H1 (cell line): Measurements from ENCODE around the gene SURF1. TPM values are rescaled to one million over a fixed set of nuclear protein-coding genes. Genes with fewer than 3 reads are reported as not detected.

Source experiments
- CTCF ChIA-PET: fragments of 300-600 bp; sonication (Branson Sonifier 250); formaldehyde crosslinking; loops from one replicate; lab custom pipeline; 2021; ENCODE audit not compliant: partially characterized antibody; lab: Charles Lee
- POLR2A ChIA-PET: fragments of 300-600 bp; sonication (Branson Sonifier 250); formaldehyde crosslinking; loops from one replicate; lab custom pipeline; 2021; ENCODE audit warnings: inconsistent platforms; ENCODE audit not compliant: partially characterized antibody; lab: Charles Lee
- DNase-seq, 2 experiments: peaks; one replicate each; pipeline versions ENCODE4 v3.0.0 to v3.0.0-alpha.2; 2010 to 2022; ENCODE audit warnings: low spot score in 2 of 2, low read depth in 1 of 2, mixed read lengths in 1 of 2
- FAIRE-seq: peaks from 2 replicates; lab custom pipeline; 2011; peaks lifted over from hg19 to GRCh38; lab: Jason Lieb, UNC
- H2AFZ ChIP-seq: 2 replicates; pipeline ENCODE4 v1.8.1; 2012; ENCODE audit warnings: low read length, inconsistent platforms
- H2AK5ac ChIP-seq: 2 replicates; pipeline ENCODE4 v1.6.1; 2013; ENCODE audit warnings: low read depth, low read length
- H2BK120ac ChIP-seq: replicated peaks from 2 replicates; pipeline ENCODE3; 2013; ENCODE audit warnings: low read depth, low read length, inconsistent platforms
- H2BK12ac ChIP-seq: 2 replicates; pipeline ENCODE4 v1.6.1; 2013; ENCODE audit warnings: low read depth, low read length
- H2BK15ac ChIP-seq: 2 replicates; pipeline ENCODE4 v1.6.1; 2013; ENCODE audit warnings: low read length
- H2BK20ac ChIP-seq: 2 replicates; pipeline ENCODE4 v1.6.1; 2013; ENCODE audit warnings: low read length
- H2BK5ac ChIP-seq: 2 replicates; pipeline ENCODE4 v1.6.1; 2013; ENCODE audit warnings: low read depth, low read length
- H3K14ac ChIP-seq: 2 replicates; pipeline ENCODE4 v1.6.1; 2013; ENCODE audit warnings: inconsistent platforms; ENCODE audit not compliant: insufficient read length
- H3K18ac ChIP-seq: 2 replicates; pipeline ENCODE4 v1.6.1; 2013; ENCODE audit warnings: low read length; ENCODE audit errors: extremely low read depth
- H3K23ac ChIP-seq: 2 replicates; pipeline ENCODE4 v1.6.1; 2013; ENCODE audit warnings: inconsistent platforms; ENCODE audit not compliant: insufficient read length
- H3K23me2 ChIP-seq: 2 replicates; pipeline ENCODE4 v1.6.1; 2013; ENCODE audit warnings: low read depth, low read length
- H3K27ac ChIP-seq: 2 replicates; pipeline ENCODE4 v1.6.1; 2011; ENCODE audit warnings: low read depth, low read length, inconsistent platforms
- H3K27me3 ChIP-seq, 4 experiments: replicated peaks in 1 of 4; 1 replicate in 1 of 4; 2 replicates in 3 of 4; pipeline versions ENCODE4 v1.6.1 to v1.8.1; 2011 to 2013; ENCODE audit warnings: low read length in 3 of 4, mild to moderate bottlenecking in 3 of 4, inconsistent platforms in 2 of 4, mixed read lengths in 2 of 4, moderate library complexity in 1 of 4; ENCODE audit not compliant: control insufficient read depth in 3 of 4, insufficient read depth in 3 of 4; ENCODE audit errors: extremely low read depth in 1 of 4
- H3K36me3 ChIP-seq, 4 experiments: 2 replicates each; pipeline versions ENCODE4 v1.6.1 to v1.8.1; 2011 to 2013; ENCODE audit warnings: mild to moderate bottlenecking in 4 of 4, low read length in 3 of 4, moderate library complexity in 2 of 4, control low read depth in 1 of 4, inconsistent platforms in 1 of 4; ENCODE audit not compliant: insufficient read depth in 4 of 4, control insufficient read depth in 2 of 4
- H3K4ac ChIP-seq: replicated peaks from 2 replicates; pipeline ENCODE3; 2013; ENCODE audit warnings: low read length, low read depth, mixed read lengths, inconsistent platforms; ENCODE audit not compliant: insufficient read length
- H3K4me1 ChIP-seq, 4 experiments: replicated peaks in 1 of 4; 1 replicate in 1 of 4; 2 replicates in 3 of 4; pipeline versions ENCODE4 v1.6.1 to v1.8.1; 2011 to 2013; ENCODE audit warnings: low read length in 3 of 4, inconsistent platforms in 2 of 4, mixed read lengths in 1 of 4; ENCODE audit not compliant: insufficient read depth in 4 of 4, control insufficient read depth in 3 of 4
- H3K4me2 ChIP-seq, 2 experiments: 2 replicates each; pipeline versions ENCODE4 v1.6.1 to v1.8.1; 2011 to 2013; ENCODE audit warnings: low read depth in 2 of 2, low read length in 2 of 2, control low read depth in 1 of 2, inconsistent platforms in 1 of 2, mild to moderate bottlenecking in 1 of 2; ENCODE audit not compliant: insufficient read depth in 1 of 2
- H3K4me3 ChIP-seq, 4 experiments: fragments of 200-600, 300-600 bp in 1 of 4; sonication (generic), shearing (Covaris generic), sonication (Bioruptor Twin) in 1 of 4; 2 replicates each; pipeline versions ENCODE4 v1.5.1 to v1.8.1; 2011 to 2016; ENCODE audit warnings: low read length in 4 of 4, low read depth in 3 of 4, control low read depth in 2 of 4, inconsistent platforms in 2 of 4, mild to moderate bottlenecking in 2 of 4, mixed read lengths in 1 of 4, moderate library complexity in 1 of 4; ENCODE audit not compliant: insufficient read depth in 2 of 4; ENCODE audit errors: extremely low read depth in 1 of 4
- H3K56ac ChIP-seq: replicated peaks from 2 replicates; pipeline ENCODE3; 2013; ENCODE audit warnings: low read depth, mild to moderate bottlenecking, mixed read lengths, low read length, inconsistent platforms; ENCODE audit not compliant: insufficient read length
- H3K79me1 ChIP-seq: 2 replicates; pipeline ENCODE4 v1.6.1; 2013; ENCODE audit warnings: low read depth, low read length, control low read depth
- H3K79me2 ChIP-seq, 2 experiments: 2 replicates each; pipeline versions ENCODE4 v1.6.1 to v1.8.1; 2012 to 2013; ENCODE audit warnings: low read length in 2 of 2, mild to moderate bottlenecking in 2 of 2, inconsistent platforms in 1 of 2; ENCODE audit not compliant: insufficient read depth in 2 of 2, control insufficient read depth in 1 of 2
- H3K9ac ChIP-seq, 4 experiments: replicated peaks in 1 of 4; 1 replicate in 1 of 4; 2 replicates in 3 of 4; pipeline versions ENCODE4 v1.6.1 to v1.8.1; 2011 to 2013; ENCODE audit warnings: low read depth in 3 of 4, low read length in 3 of 4, control low read depth in 2 of 4, mild to moderate bottlenecking in 2 of 4, moderate library complexity in 2 of 4, inconsistent platforms in 1 of 4; ENCODE audit errors: extremely low read depth in 1 of 4
- H3K9me3 ChIP-seq, 2 experiments: 2 replicates each; pipeline versions ENCODE4 v1.6.1 to v1.8.1; 2012 to 2013; ENCODE audit warnings: mild to moderate bottlenecking in 2 of 2, moderate library complexity in 2 of 2, control low read depth in 1 of 2, inconsistent platforms in 1 of 2, low read depth in 1 of 2, low read length in 1 of 2, mixed read lengths in 1 of 2; ENCODE audit not compliant: insufficient read depth in 2 of 2
- H4K20me1 ChIP-seq, 2 experiments: replicated peaks in 1 of 2; 2 replicates each; pipeline versions ENCODE3 to v1.8.1; 2011 to 2013; ENCODE audit warnings: inconsistent platforms in 2 of 2, low read length in 2 of 2, mild to moderate bottlenecking in 1 of 2; ENCODE audit not compliant: insufficient read depth in 2 of 2, control insufficient read depth in 1 of 2
- H4K5ac ChIP-seq: 2 replicates; pipeline ENCODE4 v1.6.1; 2013; ENCODE audit warnings: low read length, low read depth, mixed read lengths, inconsistent platforms; ENCODE audit not compliant: insufficient read length
- H4K8ac ChIP-seq: 2 replicates; pipeline ENCODE4 v1.8.0; 2013; ENCODE audit warnings: mild to moderate bottlenecking, moderate library complexity, low read length, inconsistent platforms; ENCODE audit not compliant: insufficient read depth; ENCODE audit errors: extremely low read depth
- H4K91ac ChIP-seq: replicated peaks from 2 replicates; pipeline ENCODE3; 2013; ENCODE audit warnings: low read length, mixed read lengths, inconsistent platforms; ENCODE audit not compliant: insufficient read length
- BRCA1 ChIP-seq: IDR thresholded peaks from 2 replicates; pipeline ENCODE4 v1.6.1; 2012; ENCODE audit warnings: low read depth, low read length, improper control_type of control experiment
- CBX8 ChIP-seq: fragments of 300-800, 300-1000 bp; sonication (generic); IDR thresholded peaks from 2 replicates; pipeline ENCODE4 v1.7.1; 2016; ENCODE audit warnings: low read depth, low read length, borderline replicate concordance
- EGR1 ChIP-seq: IDR thresholded peaks from 2 replicates; pipeline ENCODE4 v1.6.1; 2011; ENCODE audit warnings: low read depth, low read length, borderline replicate concordance
- HDAC2 ChIP-seq, 2 experiments: fragments of 300-600 bp in 1 of 2; sonication (generic) in 1 of 2; IDR thresholded peaks; 2 replicates each; pipeline ENCODE4 v1.6.1; 2011 to 2012; ENCODE audit warnings: low read depth in 2 of 2, low read length in 2 of 2, mild to moderate bottlenecking in 2 of 2, moderate library complexity in 2 of 2, borderline replicate concordance in 1 of 2, inconsistent platforms in 1 of 2
- TAF7 ChIP-seq: optimal IDR thresholded peaks from 2 replicates; pipeline ENCODE3; 2011; ENCODE audit warnings: low read depth, mild to moderate bottlenecking, inconsistent platforms, low read length, moderate library complexity, borderline replicate concordance
- TCF12 ChIP-seq: IDR thresholded peaks from 2 replicates; pipeline ENCODE4 v1.6.1; 2011; ENCODE audit warnings: low read depth, mild to moderate bottlenecking, low read length
- WGBS, 2 experiments: shearing (Covaris generic) in 1 of 2; methylation state at CpG; one replicate each; pipeline versions ENCODE4 v1.1.6 to v1.1.7; 2013 to 2015; ENCODE audit warnings: low lambda C conversion rate in 2 of 2, mixed read lengths in 2 of 2, inconsistent platforms in 1 of 2, low coverage in 1 of 2, missing lambda C conversion rate in 1 of 2; ENCODE audit not compliant: insufficient replicate concordance in 2 of 2, insufficient coverage in 1 of 2, insufficient read length in 1 of 2; ENCODE audit errors: extremely low coverage in 1 of 2, missing lambda C conversion rate in 1 of 2; 5-methylcytosine and 5-hydroxymethylcytosine counted together
- polyA plus RNA-seq, 7 experiments: library from polyadenylated mRNA; depleted of rRNA in 3 of 7; stranded (reverse) in 5 of 7; unstranded in 2 of 7; fragments of >200 nt in 5 of 7; fragments of 200-250 nt in 2 of 7; gene quantifications; 1 replicate in 5 of 7; 2 replicates in 1 of 7; 4 replicates in 1 of 7; pipeline versions ENCODE4 v1.2.1 to v1.2.3, GENCODE V29; 2011 to 2013; ENCODE audit warnings: missing spikeins in 2 of 7, mixed read lengths in 2 of 7
- total RNA-seq: library from RNA; stranded (reverse); fragmentation: NEBNext Ultra II Directional; extraction: Animal tissue kit (Norgen Biotek cat#: 25700); gene quantifications from 2 replicates; pipeline ENCODE4 v1.2.1, GENCODE V29; 2021

SURF1 gene
- total and polyA plus RNA-seq, 2 of the 8 experiments (the other 6 are each of a cell fraction or from before 2014, with no cell fraction given): 43.1 to 44.7 TPM

DNA sequence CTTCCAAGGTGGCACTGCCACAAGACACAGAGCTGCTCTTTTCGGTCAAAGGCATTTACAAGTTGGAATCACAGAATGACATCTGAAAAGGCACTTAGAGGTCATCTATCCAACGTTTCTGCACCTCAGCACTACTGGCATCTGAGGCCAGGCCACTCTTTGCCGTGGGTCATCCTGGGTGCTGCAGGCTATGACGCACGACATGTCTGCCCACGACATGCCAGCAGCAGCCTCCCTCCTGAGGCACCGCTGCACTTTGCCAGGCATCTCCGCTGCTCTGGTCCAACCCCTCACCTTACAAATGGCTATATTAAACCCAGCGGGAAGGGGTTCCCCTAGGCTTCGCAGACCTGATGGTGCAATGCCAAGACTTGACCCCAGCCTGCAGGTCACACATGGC is 11.5 kb upstream of the SURF1 start:
- Histone ChIP-seq H3K27me3 (no peaks in the 10 kb centered on the region), H2AK5ac (no peak overlapping the region), H2BK20ac (no peak overlapping the region), H3K56ac (no peak overlapping the region), H3K23ac (no peak overlapping the region), H3K9me3 (no peaks in the 10 kb centered on the region), H3K4me1 (no peaks in the 10 kb centered on the region; a peak in 1 of 7 replicates), H3K23me2 (no peaks in the 10 kb centered on the region), H3K79me2 (peaks cover 16 to 64% of the 10 kb centered on the region in 2 experiments; a peak in 3 of 4 replicates), H3K4me3 (no peak overlapping the region), H4K20me1 (peaks cover 43 to 61% of the 10 kb centered on the region in 2 experiments), H3K14ac (no peak overlapping the region), H3K79me1 (peaks cover 38% of the 10 kb centered on the region), H2BK120ac (no peak overlapping the region), H4K91ac (no peak overlapping the region), H3K4ac (no peak overlapping the region), H2AFZ (no peak overlapping the region), H3K18ac (no peak overlapping the region), H3K36me3 (peaks cover 13 to 45% (median 37%) of the 10 kb centered on the region in 4 experiments), H2BK12ac (no peak overlapping the region), H4K8ac (no peak overlapping the region), H2BK5ac (peak overlapping the region; percentile 41; the same call in 1 of the 2 replicates), H3K4me2 (no peak overlapping the region), H4K5ac (no peak overlapping the region), H3K9ac (no peak overlapping the region), H3K27ac (no peak overlapping the region), H2BK15ac (no peak overlapping the region)
- ChIA-PET CTCF (interaction anchor here (0.9 to 10.1 kb wide), 6 partner anchors 10 to 41 kb away, joined by 3 to 90 read pairs (median 4); partner anchors contain the start of genes SURF1 and SURF2), POLR2A (interaction anchor here (1.0 to 19.9 kb wide), 4 partner anchors 12 to 33 kb away, joined by 3 to 461 read pairs (median 3); partner anchors contain the start of genes MED22, RPL7A, SURF1 and SURF2)
- 93% methylated on average over 10 of the region's 10 CpGs; no CpG with 5 or more reads in 1 of the 2 experiments for WGBS, 2 experiments
- FAIRE-seq: no peak
- DNase-seq: no peak
- TF ChIP-seq CBX8: no peak
- no peak for TF ChIP-seq HDAC2 (IDR thresholded peaks at IDR 0.05; ENCODE audit: borderline replicate concordance in 1 of 2, low read depth in 2 of 2, low read length in 2 of 2)
- TF ChIP-seq EGR1: no peak
- TF ChIP-seq BRCA1: no peak
- TF ChIP-seq TAF7: no peak
- TF ChIP-seq TCF12: no peak
